Globus pallidus (tissue), 1 donor: ENCODE measurements around the gene ARL8A.
"Not testable (repeated sequence)": the region's sequence is repeated elsewhere in the genome, so short reads cannot be mapped to it uniquely, and the experiment has no call there.

Source experiments
- DNase-seq: peaks from one replicate; pipeline ENCODE4 v3.0.0-alpha.2; 2015; ENCODE audit warnings: low spot score

The ARL8A gene

GRCh38 chr1:202158810-202159533 is 14.4 kb upstream of the ARL8A start:
- DNase-seq, result no peak

GRCh38 chr1:202157945-202158344 is 13.4 kb upstream of the ARL8A start:
- DNase-seq, result no peak

- no peak for DNase-seq
Measured at GRCh38 chr1:202156590-202156989, 12.1 kb upstream of the ARL8A start.

- no peak for DNase-seq
Measured at GRCh38 chr1:202155478-202156021, 11.0 kb upstream of the ARL8A start.

GRCh38 chr1:202154766-202155477 is 10.4 kb upstream of the ARL8A start:
- DNase-seq, result peak; percentile 49

- no peak for DNase-seq
Measured at GRCh38 chr1:202154148-202154765, 9.7 kb upstream of the ARL8A start.

- DNase-seq, result no peak
Measured at GRCh38 chr1:202153284-202153683, 8.7 kb upstream of the ARL8A start.

- DNase-seq, result no peak
Measured at GRCh38 chr1:202152399-202152798, 7.9 kb upstream of the ARL8A start.

GRCh38 chr1:202151045-202151444 is 6.5 kb upstream of the ARL8A start:
- no peak for DNase-seq

- no peak for DNase-seq
Measured at GRCh38 chr1:202150602-202151001, 6.1 kb upstream of the ARL8A start.

- DNase-seq, result no peak
Measured at GRCh38 chr1:202150187-202150586, 5.7 kb upstream of the ARL8A start.

GRCh38 chr1:202149566-202149965 is 5.0 kb upstream of the ARL8A start:
- DNase-seq, result no peak

- no peak for DNase-seq
Measured at GRCh38 chr1:202148391-202148790, 3.9 kb upstream of the ARL8A start.

GRCh38 chr1:202146993-202147392 is 2.5 kb upstream of the ARL8A start:
- DNase-seq, result no peak

- no peak for DNase-seq
Measured at GRCh38 chr1:202146279-202146678, 1.7 kb upstream of the ARL8A start.

GRCh38 chr1:202145744-202146140 is 1.2 kb upstream of the ARL8A start:
- not testable (repeated sequence) for DNase-seq

- DNase-seq, result no peak
Measured at GRCh38 chr1:202145068-202145743, 669 bp upstream of the ARL8A start.

- DNase-seq, result no peak
Measured at GRCh38 chr1:202143768-202144401, 652 bp downstream of the ARL8A start.

GRCh38 chr1:202143011-202143767 is 1.3 kb downstream of the ARL8A start:
- DNase-seq, result peak; percentile 45

GRCh38 chr1:202141468-202141867 is 3.1 kb downstream of the ARL8A start:
- not testable (repeated sequence) for DNase-seq

- no peak for DNase-seq
Measured at GRCh38 chr1:202140833-202141232, 3.7 kb downstream of the ARL8A start.
